ENCODE results near the gene COL4A1. TPM values are rescaled to one million over a fixed set of nuclear protein-coding genes. Genes with fewer than 3 reads are reported as not detected.

COL4A1 gene
- polyA plus RNA-seq, 1 of the 3 experiments (the other 2 are of a cell fraction) = 30.3 TPM

DNA sequence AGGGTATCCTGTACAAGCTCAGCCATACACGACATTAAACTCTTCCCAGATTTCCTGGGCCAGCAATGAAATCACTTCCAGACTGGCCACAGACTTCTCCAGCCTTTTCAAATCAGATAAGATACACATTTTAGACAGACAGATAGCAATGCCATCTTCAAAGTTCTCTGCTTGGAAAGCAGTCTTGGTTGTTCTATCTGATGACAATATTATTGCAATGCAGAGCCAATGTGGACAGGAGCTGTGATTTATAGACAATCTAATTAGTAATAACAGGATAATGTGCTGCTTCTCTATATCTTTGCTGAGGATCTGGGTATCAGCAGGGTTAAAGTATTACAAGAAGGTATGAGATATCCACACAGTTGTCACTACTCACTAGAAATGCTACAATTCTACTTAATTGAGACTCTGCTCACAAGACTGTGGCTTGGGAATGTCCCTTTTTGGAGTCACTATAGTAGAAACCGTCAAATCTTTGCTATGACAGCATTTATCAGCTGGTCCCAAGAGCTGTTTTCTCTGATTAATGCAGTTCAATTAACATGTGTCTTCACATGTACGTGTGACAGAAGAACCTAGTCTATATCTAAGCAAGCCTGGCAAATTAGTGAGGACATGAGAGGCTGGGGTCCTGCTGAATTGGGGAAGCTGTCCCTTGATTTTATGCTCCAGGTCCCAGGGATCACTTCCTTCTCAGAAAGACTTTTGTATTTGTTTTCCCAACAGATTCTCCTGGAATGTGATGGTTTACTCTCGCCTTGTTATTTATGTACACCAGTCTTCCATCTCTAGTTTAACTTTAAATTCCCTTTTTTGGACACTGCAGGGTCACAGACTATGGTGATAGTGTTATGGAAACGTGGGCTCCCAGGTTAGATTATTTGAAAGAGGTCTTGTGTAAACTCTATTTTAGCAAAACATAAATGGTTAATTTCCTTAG is 68.8 kb downstream of the COL4A1 start (continued):
- TF ChIP-seq, protein P1, sequence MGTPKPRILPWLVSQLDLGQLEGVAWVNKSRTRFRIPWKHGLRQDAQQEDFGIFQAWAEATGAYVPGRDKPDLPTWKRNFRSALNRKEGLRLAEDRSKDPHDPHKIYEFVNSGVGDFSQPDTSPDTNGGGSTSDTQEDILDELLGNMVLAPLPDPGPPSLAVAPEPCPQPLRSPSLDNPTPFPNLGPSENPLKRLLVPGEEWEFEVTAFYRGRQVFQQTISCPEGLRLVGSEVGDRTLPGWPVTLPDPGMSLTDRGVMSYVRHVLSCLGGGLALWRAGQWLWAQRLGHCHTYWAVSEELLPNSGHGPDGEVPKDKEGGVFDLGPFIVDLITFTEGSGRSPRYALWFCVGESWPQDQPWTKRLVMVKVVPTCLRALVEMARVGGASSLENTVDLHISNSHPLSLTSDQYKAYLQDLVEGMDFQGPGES (IDR thresholded peaks at IDR 0.05; ENCODE audit: low read depth, low read length) = no peak
- TF ChIP-seq PBX3 (IDR thresholded peaks at IDR 0.05) (peak; percentile 91), CHD2 (IDR thresholded peaks at IDR 0.05; ENCODE audit: low read length, partially characterized antibody) (peak; percentile 10), TAF1 (IDR thresholded peaks at IDR 0.05; ENCODE audit: borderline replicate concordance, low read depth, low read length) (no peak), NRF1 (IDR thresholded peaks at IDR 0.05; ENCODE audit: low read depth, low read length) (no peak), EZH2phosphoT487 (IDR thresholded peaks at IDR 0.05; ENCODE audit: borderline replicate concordance, low read depth) (no peak; the same call in 1 of the 2 replicates), NFIC (IDR thresholded peaks at IDR 0.05; ENCODE audit: borderline replicate concordance) (peak; percentile 78), ELF1 (IDR thresholded peaks at IDR 0.05) (no peak; the same call in 1 of the 2 replicates), RFX5 (IDR thresholded peaks at IDR 0.05; ENCODE audit: low read length) (no peak), TEAD4 (IDR thresholded peaks at IDR 0.05; ENCODE audit: borderline replicate concordance, insufficient read depth) (peak; percentile 83), SMC3 (IDR thresholded peaks at IDR 0.05; ENCODE audit: low read depth, low read length) (no peak)
- TF ChIP-seq, protein P2, sequence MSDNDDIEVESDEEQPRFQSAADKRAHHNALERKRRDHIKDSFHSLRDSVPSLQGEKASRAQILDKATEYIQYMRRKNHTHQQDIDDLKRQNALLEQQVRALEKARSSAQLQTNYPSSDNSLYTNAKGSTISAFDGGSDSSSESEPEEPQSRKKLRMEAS (IDR thresholded peaks at IDR 0.05; ENCODE audit: low read depth) = peak; percentile 19; the same call in 1 of the 2 replicates

GRCh38 chr13:110236831-110237261 is 70.1 kb downstream of the COL4A1 start:
- Histone ChIP-seq H3K36me3 (replicated peaks in 1 of 2; ENCODE audit: control insufficient read depth in 1 of 2, insufficient read depth in 2 of 2, low read length in 1 of 2) (peaks cover 0 to 18% of the 10 kb centered on the region in 2 experiments), H3K79me2 (ENCODE audit: insufficient read depth) (peaks cover 38% of the 10 kb centered on the region), H3F3A (replicated peaks; ENCODE audit: insufficient read depth) (peaks cover 16% of the 10 kb centered on the region), H3K9me3 (no peaks in the 10 kb centered on the region), H3K4me1 (ENCODE audit: control insufficient read depth in 1 of 2, insufficient read depth in 2 of 2, low read depth in 1 of 2, low read length in 1 of 2) (peaks cover 31 to 41% of the 10 kb centered on the region in 2 experiments), H3K4me2 (no peak overlapping the region), H3K4me3 (ENCODE audit: low read depth in 2 of 2, low read length in 1 of 2) (no peak overlapping the region), H2AFZ (ENCODE audit: low read depth) (no peak overlapping the region), H3K9ac (no peak overlapping the region), H4K20me1 (ENCODE audit: insufficient read depth) (peaks cover 10% of the 10 kb centered on the region), H3K27ac (ENCODE audit: low read depth in 2 of 2, low read length in 1 of 2) (peak overlapping the region; percentile 75 to 80; a peak in 2 of 4 replicates), H3K27me3 (ENCODE audit: insufficient read depth) (no peaks in the 10 kb centered on the region), H3K9me2 (no peaks in the 10 kb centered on the region)
- ChIA-PET POLR2A (interaction anchor here (2.2 kb wide), 1 partner anchor 70 kb away, joined by 5 read pairs; the partner anchor contains the start of genes COL4A1 and COL4A2), CTCF (interaction anchor here (1.3 to 3.0 kb wide), 4 partner anchors 9 to 195 kb away, joined by 3 to 17 read pairs (median 7); no protein-coding TSS in a partner anchor)
- TF ChIP-seq RFX5 (IDR thresholded peaks at IDR 0.05; ENCODE audit: low read length) (no peak), YY1 (IDR thresholded peaks at IDR 0.05; ENCODE audit: low read depth) (no peak), JUND (IDR thresholded peaks at IDR 0.05) (no peak), EZH2phosphoT487 (IDR thresholded peaks at IDR 0.05; ENCODE audit: borderline replicate concordance, low read depth) (no peak), RCOR1 (IDR thresholded peaks at IDR 0.05; ENCODE audit: low read length) (no peak), GATA2 (CRISPR knock-in tag; IDR thresholded peaks at IDR 0.05) (no peak), FOSL2 (IDR thresholded peaks at IDR 0.05; ENCODE audit: borderline replicate concordance, low read depth) (no peak), FOXJ3 (CRISPR knock-in tag; IDR thresholded peaks at IDR 0.05) (no peak)
- 98% methylated on average over 11 of the region's 11 CpGs for WGBS (ENCODE audit: low lambda C conversion rate)
- DNase-seq = no peak
